D721Med (cell line): ENCODE data around the gene PAN3.
"Not testable (repeated sequence)": the region's sequence is repeated elsewhere in the genome, so short reads cannot be mapped to it uniquely, and the experiment has no call there.

Source experiments
- DNase-seq: peaks from one replicate; pipeline ENCODE4 v3.0.0; 2011; ENCODE audit warnings: low spot score; ENCODE audit not compliant: insufficient read length
- FAIRE-seq: peaks from 2 replicates; lab custom pipeline; 2011; peaks lifted over from hg19 to GRCh38; lab: Jason Lieb, UNC
- TF ChIP-seq, protein P1 (sequence below): IDR thresholded peaks from 2 replicates; pipeline ENCODE4 v1.5.1; 2012; ENCODE audit warnings: mild to moderate bottlenecking, control low read depth; ENCODE audit not compliant: insufficient read depth; ENCODE audit errors: missing control alignments

Gene PAN3

DNA sequence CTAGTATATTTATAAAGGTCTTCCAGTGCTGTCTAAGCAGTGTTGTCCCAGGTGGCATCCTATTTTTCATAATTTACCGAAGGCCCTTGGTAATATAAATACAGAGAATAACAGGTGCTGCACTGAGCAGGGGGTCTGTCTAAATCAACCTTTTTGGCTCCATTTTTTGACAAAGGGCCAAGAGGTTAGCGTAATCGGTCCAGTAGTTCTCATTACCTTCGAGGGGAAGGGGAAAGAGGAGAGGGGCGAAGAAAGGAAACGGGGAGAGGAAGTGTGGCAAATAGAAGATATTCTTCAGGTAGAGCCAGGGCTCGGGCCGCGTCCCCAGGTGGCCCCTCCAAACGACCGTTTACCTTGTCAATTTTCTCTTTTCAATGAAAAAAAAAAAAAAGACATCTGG, 749 bp upstream of the PAN3 start:
- no peak for FAIRE-seq
- TF ChIP-seq, protein P1, sequence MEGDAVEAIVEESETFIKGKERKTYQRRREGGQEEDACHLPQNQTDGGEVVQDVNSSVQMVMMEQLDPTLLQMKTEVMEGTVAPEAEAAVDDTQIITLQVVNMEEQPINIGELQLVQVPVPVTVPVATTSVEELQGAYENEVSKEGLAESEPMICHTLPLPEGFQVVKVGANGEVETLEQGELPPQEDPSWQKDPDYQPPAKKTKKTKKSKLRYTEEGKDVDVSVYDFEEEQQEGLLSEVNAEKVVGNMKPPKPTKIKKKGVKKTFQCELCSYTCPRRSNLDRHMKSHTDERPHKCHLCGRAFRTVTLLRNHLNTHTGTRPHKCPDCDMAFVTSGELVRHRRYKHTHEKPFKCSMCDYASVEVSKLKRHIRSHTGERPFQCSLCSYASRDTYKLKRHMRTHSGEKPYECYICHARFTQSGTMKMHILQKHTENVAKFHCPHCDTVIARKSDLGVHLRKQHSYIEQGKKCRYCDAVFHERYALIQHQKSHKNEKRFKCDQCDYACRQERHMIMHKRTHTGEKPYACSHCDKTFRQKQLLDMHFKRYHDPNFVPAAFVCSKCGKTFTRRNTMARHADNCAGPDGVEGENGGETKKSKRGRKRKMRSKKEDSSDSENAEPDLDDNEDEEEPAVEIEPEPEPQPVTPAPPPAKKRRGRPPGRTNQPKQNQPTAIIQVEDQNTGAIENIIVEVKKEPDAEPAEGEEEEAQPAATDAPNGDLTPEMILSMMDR, result no peak
- DNase-seq, result no peak

- no peak for DNase-seq
- TF ChIP-seq, protein P1, result no peak
- FAIRE-seq, result no peak
Observed at GRCh38 chr13:28138756-28139470, 568 bp downstream of the PAN3 start.

- FAIRE-seq, result no peak
- DNase-seq, result no peak
- TF ChIP-seq, protein P1, result no peak
Observed at GRCh38 chr13:28140433-28141125, 2.2 kb downstream of the PAN3 start.

- not testable (repeated sequence) for FAIRE-seq, DNase-seq
Observed at GRCh38 chr13:28141542-28141941, 3.2 kb downstream of the PAN3 start.

DNA sequence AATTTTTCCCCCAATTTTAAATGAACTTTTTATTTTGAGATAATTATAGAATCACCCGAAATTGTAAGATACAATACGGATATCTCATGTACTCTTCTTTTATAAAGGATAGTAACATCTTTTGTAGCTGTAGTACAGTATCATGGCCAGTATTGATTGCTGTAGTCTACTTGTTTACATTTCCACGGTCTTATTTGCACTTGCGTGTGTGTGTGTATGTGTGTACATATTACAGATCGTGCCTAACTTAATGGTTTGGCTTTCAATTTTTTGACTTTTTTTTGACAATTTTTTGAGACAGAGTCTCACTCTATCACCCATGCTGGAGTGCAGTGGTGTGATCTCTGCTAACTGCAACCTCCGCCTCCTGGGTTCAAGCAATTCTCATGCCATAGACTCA, 6.7 kb downstream of the PAN3 start:
- DNase-seq, result no peak
- FAIRE-seq, result no peak
- TF ChIP-seq, protein P1, result no peak

DNA sequence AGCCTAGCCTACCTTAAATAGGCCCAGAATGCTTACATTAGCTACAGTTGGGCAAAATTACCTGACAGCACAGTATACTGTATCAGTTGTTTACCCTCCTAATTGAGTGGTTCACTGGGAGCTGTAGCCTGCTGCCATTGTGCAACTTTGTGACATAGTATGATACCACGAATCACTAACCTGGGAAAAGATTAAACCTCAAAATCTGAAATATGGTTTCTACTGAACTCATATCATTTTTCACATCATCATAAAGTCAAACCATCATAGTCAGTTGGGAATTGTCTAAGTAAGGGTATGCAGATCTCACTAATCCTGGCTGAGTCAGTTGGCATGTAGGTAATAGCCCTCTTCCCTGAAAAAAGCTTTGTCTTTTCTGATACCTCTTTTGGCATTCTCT, 9.2 kb downstream of the PAN3 start:
- DNase-seq, result no peak
- FAIRE-seq, result no peak
- TF ChIP-seq, protein P1, result no peak

GRCh38 chr13:28159057-28159456, 20.7 kb downstream of the PAN3 start:
- TF ChIP-seq, protein P1, result no peak
- FAIRE-seq (no peak), DNase-seq (no peak)
